HepG2 (cell line): ENCODE measurements around the gene STIP1. TPM values are rescaled to one million over a fixed set of nuclear protein-coding genes. Genes with fewer than 3 reads are reported as not detected.

Experiments used
- DPF2 ChIP-seq: sonication (generic); formaldehyde crosslinking; IDR thresholded peaks from 2 replicates; pipeline ENCODE4 v1.4.0; 2020; ENCODE audit warnings: mild to moderate bottlenecking, low read depth, missing genetic modification reagents, borderline replicate concordance
- GTF2F1 ChIP-seq: fragments of 150-350 bp; IDR thresholded peaks from 2 replicates; pipeline ENCODE4 v1.6.1; 2014; ENCODE audit warnings: low read length
- HES4 ChIP-seq: sonication (generic); formaldehyde crosslinking; IDR thresholded peaks from 2 replicates; pipeline ENCODE4 v1.9.0; 2021; ENCODE audit warnings: mild to moderate bottlenecking, missing genetic modification reagents, borderline replicate concordance
- HINFP ChIP-seq: sonication (generic); formaldehyde crosslinking; IDR thresholded peaks from 2 replicates; pipeline ENCODE4 v1.4.0; 2020; ENCODE audit warnings: low read depth, mild to moderate bottlenecking, missing genetic modification reagents
- KLF12 ChIP-seq: sonication (generic); formaldehyde crosslinking; IDR thresholded peaks from 2 replicates; pipeline ENCODE4 v1.4.0; 2020; ENCODE audit warnings: missing genetic modification reagents, borderline replicate concordance
- MTERF4 ChIP-seq: sonication (generic); formaldehyde crosslinking; IDR thresholded peaks from 2 replicates; pipeline ENCODE4 v1.8.0; 2023; ENCODE audit warnings: mild to moderate bottlenecking, missing genetic modification reagents
- NFKB2 ChIP-seq: sonication (generic); formaldehyde crosslinking; IDR thresholded peaks from 2 replicates; pipeline ENCODE4 v1.4.0; 2020; ENCODE audit warnings: missing genetic modification reagents, borderline replicate concordance
- NFRKB ChIP-seq: fragments of 450-650 bp; IDR thresholded peaks from 2 replicates; pipeline ENCODE4 v1.6.1; 2017
- PHF8 ChIP-seq: sonication (generic); formaldehyde crosslinking; IDR thresholded peaks from 2 replicates; pipeline ENCODE4 v1.5.0; 2020; ENCODE audit warnings: missing genetic modification reagents
- PITX1 ChIP-seq: sonication (generic); formaldehyde crosslinking; IDR thresholded peaks from 2 replicates; pipeline ENCODE4 v1.5.1; 2020; ENCODE audit warnings: mild to moderate bottlenecking, missing genetic modification reagents
- POGZ ChIP-seq: sonication (generic); formaldehyde crosslinking; IDR thresholded peaks from 2 replicates; pipeline ENCODE4 v1.4.0; 2020; ENCODE audit warnings: mild to moderate bottlenecking, missing genetic modification reagents
- TCF7L2 ChIP-seq: IDR thresholded peaks from 2 replicates; pipeline ENCODE4 v1.6.1; 2011; ENCODE audit warnings: mild to moderate bottlenecking, low read depth, low read length, moderate library complexity
- ZBTB14 ChIP-seq: sonication (generic); formaldehyde crosslinking; IDR thresholded peaks from 2 replicates; pipeline ENCODE4 v1.4.0; 2020; ENCODE audit warnings: missing genetic modification reagents
- ZFP1 ChIP-seq: IDR thresholded peaks from 2 replicates; pipeline ENCODE4 v1.6.1; 2016
- ZFP41 ChIP-seq: sonication (generic); formaldehyde crosslinking; IDR thresholded peaks from 2 replicates; pipeline ENCODE4 v1.4.0; 2020; ENCODE audit warnings: mild to moderate bottlenecking, missing genetic modification reagents, borderline replicate concordance
- ZFY ChIP-seq: sonication (generic); formaldehyde crosslinking; IDR thresholded peaks from 2 replicates; pipeline ENCODE4 v1.4.0; 2020; ENCODE audit warnings: missing genetic modification reagents
- ZKSCAN8 ChIP-seq: IDR thresholded peaks from 2 replicates; pipeline ENCODE4 v1.6.1; 2016; ENCODE audit warnings: borderline replicate concordance, missing genetic modification reagents, missing compliant biosample characterization
- ZNF253 ChIP-seq: sonication (generic); formaldehyde crosslinking; IDR thresholded peaks from 2 replicates; pipeline ENCODE4 v1.8.0; 2022; ENCODE audit warnings: mild to moderate bottlenecking, missing genetic modification reagents, borderline replicate concordance
- ZNF276 ChIP-seq: sonication (generic); formaldehyde crosslinking; IDR thresholded peaks from 2 replicates; pipeline ENCODE4 v1.4.0; 2020; ENCODE audit warnings: mild to moderate bottlenecking, low read depth, missing genetic modification reagents
- ZNF362 ChIP-seq: sonication (generic); formaldehyde crosslinking; IDR thresholded peaks from 2 replicates; pipeline ENCODE4 v1.4.0; 2020; ENCODE audit warnings: missing genetic modification reagents, mild to moderate bottlenecking, borderline replicate concordance
- ZNF446 ChIP-seq: sonication (generic); formaldehyde crosslinking; IDR thresholded peaks from 2 replicates; pipeline ENCODE4 v1.5.0; 2020; ENCODE audit warnings: mild to moderate bottlenecking, missing genetic modification reagents
- ZNF674 ChIP-seq: sonication (generic); formaldehyde crosslinking; IDR thresholded peaks from 2 replicates; pipeline ENCODE4 v1.5.0; 2020; ENCODE audit warnings: low read depth, mild to moderate bottlenecking, missing genetic modification reagents
- ZNF776 ChIP-seq: sonication (generic); formaldehyde crosslinking; IDR thresholded peaks from 2 replicates; pipeline ENCODE4 v1.4.0; 2020; ENCODE audit warnings: mild to moderate bottlenecking, missing genetic modification reagents
- ZSCAN30 ChIP-seq: sonication (generic); formaldehyde crosslinking; IDR thresholded peaks from 2 replicates; pipeline ENCODE4 v1.5.0; 2020; ENCODE audit warnings: mild to moderate bottlenecking, missing genetic modification reagents
- polyA plus RNA-seq, 8 experiments: library from polyadenylated mRNA; depleted of rRNA in 3 of 8; stranded (reverse) in 7 of 8; unstranded in 1 of 8; fragments of >200 nt; fragmentation: Illumina TruSeq in 4 of 8; extraction: Trizol in 4 of 8; gene quantifications; 2 replicates each; pipeline versions ENCODE4 v1.2.1 to v1.2.3, GENCODE V29; 2011 to 2016; ENCODE audit warnings: low read depth in 4 of 8, missing spikeins in 1 of 8, mixed read lengths in 1 of 8; ENCODE audit not compliant: insufficient read depth in 1 of 8
- total RNA-seq, 5 experiments: library from RNA; depleted of rRNA; stranded (reverse); fragments of >200 nt; fragmentation: Illumina TruSeq; extraction: Trizol; gene quantifications; 2 replicates each; pipeline ENCODE4 v1.2.3, GENCODE V29; 2016; ENCODE audit warnings: low read depth in 1 of 5

STIP1 gene
- total and polyA plus RNA-seq, 2 of the 13 experiments (the other 11 are each of a cell fraction or from before 2014, with no cell fraction given): 81.1 to 217 TPM

- TF ChIP-seq ZSCAN30 (no peak), HINFP (CRISPR knock-in tag) (no peak), ZNF276 (no peak), TCF7L2 (no peak), KLF12 (CRISPR knock-in tag) (no peak), ZFP41 (CRISPR knock-in tag) (no peak), ZNF446 (CRISPR knock-in tag) (peak; percentile 54; the same call in 1 of the 2 replicates), ZNF776 (CRISPR knock-in tag) (0 out of 2 replicates have a peak, but pooled peaks have one; percentile 38), NFRKB (no peak), ZNF674 (CRISPR knock-in tag) (no peak), ZFY (peak; percentile 41; the same call in 1 of the 2 replicates), ZKSCAN8 (no peak), DPF2 (CRISPR knock-in tag) (no peak), MTERF4 (CRISPR knock-in tag) (0 out of 2 replicates have a peak, but pooled peaks have one; percentile 17), ZNF253 (CRISPR knock-in tag) (no peak), NFKB2 (no peak), ZFP1 (CRISPR knock-in tag) (no peak), ZNF362 (CRISPR knock-in tag) (no peak), ZBTB14 (CRISPR knock-in tag) (0 out of 2 replicates have a peak, but pooled peaks have one; percentile 2), HES4 (CRISPR knock-in tag) (no peak), PHF8 (CRISPR knock-in tag) (0 out of 2 replicates have a peak, but pooled peaks have one; percentile 32), GTF2F1 (no peak), POGZ (CRISPR knock-in tag) (no peak), PITX1 (no peak)
These were observed 658 bp downstream of the STIP1 start (continued) for GRCh38 chr11:64186492-64187165.
